ENCODE results near the gene STH.
A peak's percentile ranks its signal among the peaks of the same experiment; 100 is the strongest.

Gene STH

GRCh38 chr17:46028981-46029565 lies 30.0 kb downstream of the STH start:
- no peak for DNase-seq

- no peak for DNase-seq
These were observed 30.6 kb downstream of the STH start for GRCh38 chr17:46029627-46030026.

- DNase-seq, result no peak
These were observed 31.7 kb downstream of the STH start for GRCh38 chr17:46030752-46031151.

GRCh38 chr17:46031440-46031839 lies 32.4 kb downstream of the STH start:
- no peak for DNase-seq

- DNase-seq, result no peak
These were observed 32.9 kb downstream of the STH start for GRCh38 chr17:46031920-46032319.

- no peak for DNase-seq
These were observed 33.9 kb downstream of the STH start for GRCh38 chr17:46032909-46033308.

GRCh38 chr17:46033392-46033791 lies 34.3 kb downstream of the STH start:
- no peak for DNase-seq

- no peak for DNase-seq
These were observed 36.2 kb downstream of the STH start for GRCh38 chr17:46035112-46035818.

- no peak for DNase-seq
These were observed 37.4 kb downstream of the STH start for GRCh38 chr17:46036491-46036890.

GRCh38 chr17:46037722-46038255 lies 38.7 kb downstream of the STH start:
- DNase-seq, result no peak

GRCh38 chr17:46038414-46038813 lies 39.4 kb downstream of the STH start:
- DNase-seq, result no peak

GRCh38 chr17:46038937-46039336 lies 39.9 kb downstream of the STH start:
- no peak for DNase-seq

- DNase-seq, result no peak
These were observed 40.6 kb downstream of the STH start for GRCh38 chr17:46039592-46040186.

GRCh38 chr17:46042246-46042645 lies 43.2 kb downstream of the STH start:
- no peak for DNase-seq

GRCh38 chr17:46042925-46043324 lies 43.9 kb downstream of the STH start:
- DNase-seq, result no peak

- DNase-seq, result no peak
These were observed 44.6 kb downstream of the STH start for GRCh38 chr17:46043606-46044005.

- DNase-seq, result peak; percentile 47
These were observed 45.4 kb downstream of the STH start for GRCh38 chr17:46044286-46044928.

GRCh38 chr17:46044989-46045388 lies 45.9 kb downstream of the STH start:
- DNase-seq, result no peak

GRCh38 chr17:46045639-46046038 lies 46.6 kb downstream of the STH start:
- no peak for DNase-seq

- DNase-seq, result no peak
These were observed 47.9 kb downstream of the STH start for GRCh38 chr17:46046957-46047356.

GRCh38 chr17:46047398-46047797 lies 48.3 kb downstream of the STH start:
- no peak for DNase-seq

GRCh38 chr17:46047856-46048255 lies 48.8 kb downstream of the STH start:
- DNase-seq, result no peak

Measured in NCI-H2227 treated with DMSO at 0.1 percent for 48 hours (cell line).